ENCODE measurements around the gene IL18BP.

DNA sequence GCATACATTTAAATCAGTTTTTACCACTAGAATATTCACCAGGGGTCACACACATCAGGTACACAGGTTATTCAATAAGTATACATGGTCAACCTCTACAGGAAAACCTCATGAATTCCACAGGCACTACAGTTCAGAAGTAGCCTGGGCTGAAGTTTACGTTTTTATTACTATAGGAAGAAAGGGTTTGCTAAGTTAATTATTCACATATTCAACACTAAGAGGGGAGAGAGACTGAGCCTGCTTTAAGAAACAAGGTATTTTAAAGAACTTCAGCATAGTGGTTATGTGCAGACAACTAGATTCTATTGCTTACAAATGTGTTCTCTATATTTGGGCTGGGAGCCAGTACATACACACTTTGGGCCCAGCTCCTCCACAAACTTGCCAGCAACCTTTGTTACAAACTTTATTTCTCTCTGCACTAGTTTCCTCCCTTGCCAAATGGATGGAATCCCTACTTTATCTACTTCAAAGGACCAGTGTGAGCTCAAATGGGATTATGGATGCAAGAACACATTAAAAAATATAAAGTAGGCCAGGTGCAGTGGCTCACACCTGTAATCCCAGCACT, 31.9 kb downstream of the IL18BP start:
- TF ChIP-seq CTCF (tag by site-specific recombination; IDR thresholded peaks at IDR 0.05) (no peak), ZNF24 (tag by site-specific recombination; IDR thresholded peaks at IDR 0.05) (no peak), ZBTB1 (tag by site-specific recombination; IDR thresholded peaks at IDR 0.05) (no peak), ZNF837 (tag by site-specific recombination; IDR thresholded peaks at IDR 0.05) (no peak), SP2 (tag by site-specific recombination; IDR thresholded peaks at IDR 0.05) (no peak), ZNF155 (tag by site-specific recombination; IDR thresholded peaks at IDR 0.05) (no peak), ZBTB44 (tag by site-specific recombination; IDR thresholded peaks at IDR 0.05) (no peak)
- TF ChIP-seq, protein P1, sequence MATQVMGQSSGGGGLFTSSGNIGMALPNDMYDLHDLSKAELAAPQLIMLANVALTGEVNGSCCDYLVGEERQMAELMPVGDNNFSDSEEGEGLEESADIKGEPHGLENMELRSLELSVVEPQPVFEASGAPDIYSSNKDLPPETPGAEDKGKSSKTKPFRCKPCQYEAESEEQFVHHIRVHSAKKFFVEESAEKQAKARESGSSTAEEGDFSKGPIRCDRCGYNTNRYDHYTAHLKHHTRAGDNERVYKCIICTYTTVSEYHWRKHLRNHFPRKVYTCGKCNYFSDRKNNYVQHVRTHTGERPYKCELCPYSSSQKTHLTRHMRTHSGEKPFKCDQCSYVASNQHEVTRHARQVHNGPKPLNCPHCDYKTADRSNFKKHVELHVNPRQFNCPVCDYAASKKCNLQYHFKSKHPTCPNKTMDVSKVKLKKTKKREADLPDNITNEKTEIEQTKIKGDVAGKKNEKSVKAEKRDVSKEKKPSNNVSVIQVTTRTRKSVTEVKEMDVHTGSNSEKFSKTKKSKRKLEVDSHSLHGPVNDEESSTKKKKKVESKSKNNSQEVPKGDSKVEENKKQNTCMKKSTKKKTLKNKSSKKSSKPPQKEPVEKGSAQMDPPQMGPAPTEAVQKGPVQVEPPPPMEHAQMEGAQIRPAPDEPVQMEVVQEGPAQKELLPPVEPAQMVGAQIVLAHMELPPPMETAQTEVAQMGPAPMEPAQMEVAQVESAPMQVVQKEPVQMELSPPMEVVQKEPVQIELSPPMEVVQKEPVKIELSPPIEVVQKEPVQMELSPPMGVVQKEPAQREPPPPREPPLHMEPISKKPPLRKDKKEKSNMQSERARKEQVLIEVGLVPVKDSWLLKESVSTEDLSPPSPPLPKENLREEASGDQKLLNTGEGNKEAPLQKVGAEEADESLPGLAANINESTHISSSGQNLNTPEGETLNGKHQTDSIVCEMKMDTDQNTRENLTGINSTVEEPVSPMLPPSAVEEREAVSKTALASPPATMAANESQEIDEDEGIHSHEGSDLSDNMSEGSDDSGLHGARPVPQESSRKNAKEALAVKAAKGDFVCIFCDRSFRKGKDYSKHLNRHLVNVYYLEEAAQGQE (tag by site-specific recombination; IDR thresholded peaks at IDR 0.05) = no peak
- TF ChIP-seq, protein P2, sequence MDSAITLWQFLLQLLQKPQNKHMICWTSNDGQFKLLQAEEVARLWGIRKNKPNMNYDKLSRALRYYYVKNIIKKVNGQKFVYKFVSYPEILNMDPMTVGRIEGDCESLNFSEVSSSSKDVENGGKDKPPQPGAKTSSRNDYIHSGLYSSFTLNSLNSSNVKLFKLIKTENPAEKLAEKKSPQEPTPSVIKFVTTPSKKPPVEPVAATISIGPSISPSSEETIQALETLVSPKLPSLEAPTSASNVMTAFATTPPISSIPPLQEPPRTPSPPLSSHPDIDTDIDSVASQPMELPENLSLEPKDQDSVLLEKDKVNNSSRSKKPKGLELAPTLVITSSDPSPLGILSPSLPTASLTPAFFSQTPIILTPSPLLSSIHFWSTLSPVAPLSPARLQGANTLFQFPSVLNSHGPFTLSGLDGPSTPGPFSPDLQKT (IDR thresholded peaks at IDR 0.05; ENCODE audit: borderline replicate concordance, low read depth, low read length) = no peak
- TF ChIP-seq, protein P3, sequence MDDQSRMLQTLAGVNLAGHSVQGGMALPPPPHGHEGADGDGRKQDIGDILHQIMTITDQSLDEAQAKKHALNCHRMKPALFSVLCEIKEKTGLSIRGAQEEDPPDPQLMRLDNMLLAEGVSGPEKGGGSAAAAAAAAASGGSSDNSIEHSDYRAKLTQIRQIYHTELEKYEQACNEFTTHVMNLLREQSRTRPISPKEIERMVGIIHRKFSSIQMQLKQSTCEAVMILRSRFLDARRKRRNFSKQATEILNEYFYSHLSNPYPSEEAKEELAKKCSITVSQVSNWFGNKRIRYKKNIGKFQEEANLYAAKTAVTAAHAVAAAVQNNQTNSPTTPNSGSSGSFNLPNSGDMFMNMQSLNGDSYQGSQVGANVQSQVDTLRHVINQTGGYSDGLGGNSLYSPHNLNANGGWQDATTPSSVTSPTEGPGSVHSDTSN (CRISPR knock-in tag; IDR thresholded peaks at IDR 0.05) = no peak
